K562 (cell line): ENCODE results near the gene THADA. TPM values are rescaled to one million over a fixed set of nuclear protein-coding genes. Genes with fewer than 3 reads are reported as not detected.

Source experiments
- ARNT ChIP-seq, 2 experiments: fragments of 450-650 bp; IDR thresholded peaks; 2 replicates each; pipeline ENCODE4 v1.6.1; 2016; ENCODE audit warnings: mild to moderate bottlenecking in 1 of 2
- BHLHE40 ChIP-seq: IDR thresholded peaks from 2 replicates; pipeline ENCODE4 v1.6.1; 2011; ENCODE audit warnings: low read length, improper control_type of control experiment
- E2F8 ChIP-seq: fragments of 450-650 bp; IDR thresholded peaks from 2 replicates; pipeline ENCODE4 v1.7.1; 2018; ENCODE audit warnings: mild to moderate bottlenecking, low read depth; ENCODE audit not compliant: partially characterized antibody
- FOXJ2 ChIP-seq: fragments of 200-800 bp; sonication (Bioruptor generic); IDR thresholded peaks from 2 replicates; pipeline ENCODE4 v1.6.1; 2016; ENCODE audit warnings: missing genetic modification characterization, missing compliant biosample characterization
- LEF1 ChIP-seq: fragments of 450-650 bp; IDR thresholded peaks from 2 replicates; pipeline ENCODE4 v1.6.1; 2016; ENCODE audit warnings: mild to moderate bottlenecking
- MCM3 ChIP-seq: fragments of 450-650 bp; IDR thresholded peaks from 2 replicates; pipeline ENCODE4 v1.6.1; 2016
- PCBP1 ChIP-seq: fragments of 200-400 bp; formaldehyde crosslinking; IDR thresholded peaks from 2 replicates; pipeline ENCODE4 v1.6.1; 2018; ENCODE audit warnings: mild to moderate bottlenecking, low read depth, low read length; ENCODE audit not compliant: poor library complexity, severe bottlenecking
- POLR2AphosphoS5 ChIP-seq: IDR thresholded peaks from 2 replicates; pipeline ENCODE4 v1.6.1; 2011; ENCODE audit warnings: mild to moderate bottlenecking, low read depth, low read length, moderate library complexity; ENCODE audit not compliant: control insufficient read depth, insufficient read depth
- RBM14 ChIP-seq: fragments of 200-400 bp; formaldehyde crosslinking; IDR thresholded peaks from 2 replicates; pipeline ENCODE4 v1.6.1; 2018; ENCODE audit warnings: low read depth, mild to moderate bottlenecking, low read length, moderate library complexity, borderline replicate concordance; ENCODE audit not compliant: insufficient read depth
- RBM22 ChIP-seq: fragments of 200-400 bp; formaldehyde crosslinking; IDR thresholded peaks from 2 replicates; pipeline ENCODE4 v1.6.1; 2018; ENCODE audit warnings: low read length, low read depth; ENCODE audit not compliant: poor library complexity, severe bottlenecking
- TFE3 ChIP-seq: fragments of 450-650 bp; formaldehyde crosslinking; IDR thresholded peaks from 2 replicates; pipeline ENCODE4 v1.4.0; 2020; ENCODE audit warnings: mild to moderate bottlenecking, mixed read lengths
- THRAP3 ChIP-seq: fragments of 450-650 bp; IDR thresholded peaks from 2 replicates; pipeline ENCODE4 v1.6.1; 2016; ENCODE audit warnings: mild to moderate bottlenecking, inconsistent platforms, borderline replicate concordance
- TRIM25 ChIP-seq: fragments of 450-650 bp; IDR thresholded peaks from 2 replicates; pipeline ENCODE4 v1.7.0; 2016; ENCODE audit warnings: borderline replicate concordance
- U2AF1 ChIP-seq: fragments of 200-400 bp; formaldehyde crosslinking; optimal IDR thresholded peaks from 2 replicates; pipeline ENCODE3; 2017; ENCODE audit warnings: mild to moderate bottlenecking, low read depth, low read length, moderate library complexity
- U2AF2 ChIP-seq: fragments of 200-400 bp; formaldehyde crosslinking; optimal IDR thresholded peaks from 2 replicates; pipeline ENCODE3; 2017; ENCODE audit warnings: low read depth, mild to moderate bottlenecking, low read length
- ZFP1 ChIP-seq: fragments of 450-650 bp; formaldehyde crosslinking; IDR thresholded peaks from 2 replicates; pipeline ENCODE4 v1.4.0; 2020; ENCODE audit warnings: mild to moderate bottlenecking, mixed read lengths
- ZNF175 ChIP-seq: fragments of 200-800 bp; sonication (Bioruptor generic); IDR thresholded peaks from 2 replicates; pipeline ENCODE4 v1.6.1; 2016; ENCODE audit warnings: low read depth, mild to moderate bottlenecking, missing genetic modification characterization, missing compliant biosample characterization
- ZNF384 ChIP-seq: IDR thresholded peaks from 2 replicates; pipeline ENCODE4 v1.6.1; 2012; ENCODE audit warnings: low read depth, low read length, improper control_type of control experiment
- ZNF431 ChIP-seq: sonication (generic); formaldehyde crosslinking; IDR thresholded peaks from 2 replicates; pipeline ENCODE4 v1.8.0; 2022; ENCODE audit warnings: mild to moderate bottlenecking, missing genetic modification reagents
- ZNF695 ChIP-seq: fragments of 450-650 bp; formaldehyde crosslinking; IDR thresholded peaks from 2 replicates; pipeline ENCODE4 v1.4.0; 2020; ENCODE audit warnings: mild to moderate bottlenecking, moderate library complexity
- polyA plus RNA-seq, 8 experiments: library from polyadenylated mRNA; depleted of rRNA in 4 of 8; stranded (reverse) in 5 of 8; unstranded in 3 of 8; fragments of >200 nt; fragmentation: Nextera tagmentation in 2 of 8; fragmentation: Illumina TruSeq in 1 of 8; extraction: Ambion mirVana in 2 of 8; extraction: Trizol in 1 of 8; gene quantifications; 2 replicates each; pipeline versions ENCODE4 v1.2.1 to v1.2.3, GENCODE V29; 2011 to 2014; ENCODE audit warnings: inconsistent platforms in 1 of 8, missing spikeins in 1 of 8
- total RNA-seq, 7 experiments: library from RNA; depleted of rRNA in 6 of 7; stranded (reverse); fragments of >200 nt in 6 of 7; fragmentation: Illumina TruSeq in 2 of 7; extraction: Trizol in 2 of 7; gene quantifications; 2 replicates each; pipeline versions ENCODE4 v1.2.1 to v1.2.3, GENCODE V29; 2011 to 2021; ENCODE audit warnings: low replicate concordance in 1 of 7
- TF ChIP-seq, protein P1 (sequence below): fragments of 450-650 bp; formaldehyde crosslinking; IDR thresholded peaks from 2 replicates; pipeline ENCODE4 v1.4.0; 2020; ENCODE audit warnings: mild to moderate bottlenecking, moderate library complexity

Gene THADA
- total and polyA plus RNA-seq, 9 of the 15 experiments (the other 6 are each of a cell fraction or from before 2014, with no cell fraction given) = 17.8 to 34.7 (median 31.9) TPM

DNA sequence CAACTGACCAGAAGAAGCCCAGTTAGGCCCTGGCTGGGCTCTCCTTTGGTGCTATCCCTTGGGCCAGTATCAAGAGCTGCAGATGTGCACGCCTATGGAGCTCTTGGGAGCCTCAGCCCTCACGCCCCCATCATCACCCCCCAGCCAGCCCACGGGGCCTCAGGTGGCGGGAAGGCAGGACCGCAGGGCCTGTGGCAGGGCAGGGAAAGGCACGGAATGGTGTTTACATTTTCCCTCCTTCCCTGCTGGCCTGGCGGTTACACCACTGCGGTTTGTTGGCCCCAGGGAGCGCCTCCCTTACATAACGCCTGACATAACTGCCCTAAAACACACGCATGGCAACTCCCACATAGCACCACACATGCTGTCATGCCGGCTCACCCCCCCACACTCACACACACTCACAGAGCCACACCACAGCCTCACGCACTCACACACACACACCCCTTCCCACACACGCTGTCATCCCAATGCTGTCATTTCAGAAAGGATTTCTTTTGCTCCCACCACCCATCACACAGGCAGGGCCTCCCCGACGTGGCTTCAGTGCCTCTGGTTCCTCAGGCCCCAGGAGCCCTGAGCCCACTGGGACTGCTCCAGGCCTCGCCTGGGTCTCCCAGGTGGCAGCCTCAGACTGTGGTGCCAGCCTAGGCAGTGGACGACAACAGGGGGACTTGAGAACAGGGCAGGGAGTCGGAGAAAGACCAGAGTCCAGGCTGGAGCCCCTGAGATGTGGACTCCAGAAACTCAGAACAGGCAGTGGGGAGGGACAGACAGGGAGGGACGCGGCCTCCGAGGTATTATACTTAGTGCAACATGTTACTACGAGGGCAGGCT lies 385.2 kb downstream of the THADA start (continued):
- TF ChIP-seq PCBP1 (no peak), RBM22 (no peak), TRIM25 (no peak), U2AF2 (no peak), LEF1 (peak; percentile 86), ZNF695 (CRISPR knock-in tag) (no peak), ARNT (IDR thresholded peaks at IDR 0.05) (no peak), FOXJ2 (tag) (no peak), ZNF384 (no peak), E2F8 (peak; percentile 42), ZNF175 (CRISPR knock-in tag) (no peak), POLR2AphosphoS5 (no peak), BHLHE40 (peak; percentile 89), ZFP1 (CRISPR knock-in tag) (no peak), RBM14 (no peak), MCM3 (peak; percentile 96), U2AF1 (no peak), ZNF431 (CRISPR knock-in tag) (no peak), TFE3 (CRISPR knock-in tag) (no peak), THRAP3 (no peak)
- TF ChIP-seq, protein P1, sequence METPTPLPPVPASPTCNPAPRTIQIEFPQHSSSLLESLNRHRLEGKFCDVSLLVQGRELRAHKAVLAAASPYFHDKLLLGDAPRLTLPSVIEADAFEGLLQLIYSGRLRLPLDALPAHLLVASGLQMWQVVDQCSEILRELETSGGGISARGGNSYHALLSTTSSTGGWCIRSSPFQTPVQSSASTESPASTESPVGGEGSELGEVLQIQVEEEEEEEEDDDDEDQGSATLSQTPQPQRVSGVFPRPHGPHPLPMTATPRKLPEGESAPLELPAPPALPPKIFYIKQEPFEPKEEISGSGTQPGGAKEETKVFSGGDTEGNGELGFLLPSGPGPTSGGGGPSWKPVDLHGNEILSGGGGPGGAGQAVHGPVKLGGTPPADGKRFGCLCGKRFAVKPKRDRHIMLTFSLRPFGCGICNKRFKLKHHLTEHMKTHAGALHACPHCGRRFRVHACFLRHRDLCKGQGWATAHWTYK (CRISPR knock-in tag) = peak; percentile 73
